Stimulated activated CD4-positive, alpha-beta T cell treated with anti-CD3 and anti-CD28 coated beads, Interleukin-12 subunit alpha, Interleukin-12 subunit beta, amount 100 ng/mL, for 4 hours (primary cell): ENCODE results near the gene TRPM4.
"Not testable (repeated sequence)": the region's sequence is repeated elsewhere in the genome, so short reads cannot be mapped to it uniquely, and the experiment has no call there.

Experiments used
- DNase-seq: peaks from one replicate; pipeline ENCODE4 v3.0.0-alpha.2; 2020

TRPM4 gene

GRCh38 chr19:49194408-49194807, 36.8 kb downstream of the TRPM4 start:
- DNase-seq, result no peak

GRCh38 chr19:49196527-49197240, 39.1 kb downstream of the TRPM4 start:
- no peak for DNase-seq

- no peak for DNase-seq
These were observed 42.8 kb downstream of the TRPM4 start for GRCh38 chr19:49200238-49200862.

- DNase-seq, result no peak
These were observed 43.5 kb downstream of the TRPM4 start for GRCh38 chr19:49201042-49201441.

GRCh38 chr19:49205114-49205513, 47.5 kb downstream of the TRPM4 start:
- no peak for DNase-seq

- not testable (repeated sequence) for DNase-seq
These were observed 51.9 kb downstream of the TRPM4 start for GRCh38 chr19:49209502-49209901.

- peak; percentile 27 for DNase-seq
These were observed 52.7 kb downstream of the TRPM4 start for GRCh38 chr19:49210108-49210900.

GRCh38 chr19:49210901-49211451, 53.4 kb downstream of the TRPM4 start:
- DNase-seq, result no peak

- no peak for DNase-seq
These were observed 54.6 kb downstream of the TRPM4 start for GRCh38 chr19:49212016-49212701.

GRCh38 chr19:49213791-49214190, 56.2 kb downstream of the TRPM4 start:
- DNase-seq, result no peak

GRCh38 chr19:49214701-49215100, 57.1 kb downstream of the TRPM4 start:
- no peak for DNase-seq

GRCh38 chr19:49216071-49216470, 58.5 kb downstream of the TRPM4 start:
- no peak for DNase-seq

GRCh38 chr19:49217382-49217781, 59.8 kb downstream of the TRPM4 start:
- DNase-seq, result no peak

GRCh38 chr19:49222011-49222410, 64.4 kb downstream of the TRPM4 start:
- DNase-seq, result no peak

- DNase-seq, result no peak
These were observed 64.9 kb downstream of the TRPM4 start for GRCh38 chr19:49222528-49222927.

GRCh38 chr19:49223472-49223871, 65.9 kb downstream of the TRPM4 start:
- no peak for DNase-seq

- not testable (repeated sequence) for DNase-seq
These were observed 66.8 kb downstream of the TRPM4 start for GRCh38 chr19:49224441-49224840.

- peak; percentile 12 for DNase-seq
These were observed 67.3 kb downstream of the TRPM4 start for GRCh38 chr19:49224879-49225278.

GRCh38 chr19:49229416-49229815, 71.8 kb downstream of the TRPM4 start:
- no peak for DNase-seq

GRCh38 chr19:49231389-49231788, 73.8 kb downstream of the TRPM4 start:
- no peak for DNase-seq

- no peak for DNase-seq
These were observed 74.2 kb downstream of the TRPM4 start for GRCh38 chr19:49231804-49232203.

- no peak for DNase-seq
These were observed 75.6 kb downstream of the TRPM4 start for GRCh38 chr19:49233163-49233562.

- DNase-seq, result no peak
These were observed 84.2 kb downstream of the TRPM4 start for GRCh38 chr19:49241769-49242168.
